HG03103 (cell line): ENCODE data around the gene CUEDC1.
"Not testable (repeated sequence)": the region's sequence is repeated elsewhere in the genome, so short reads cannot be mapped to it uniquely, and the experiment has no call there.

Source experiments
- ATAC-seq: cut with Tn5 transposase; IDR thresholded peaks from one replicate; pipeline ENCODE4 v1.9.1; 2021; ENCODE audit warnings: low read depth; ENCODE audit not compliant: unreplicated experiment

Gene CUEDC1

GRCh38 chr17:57986841-57987580 is 31.8 kb upstream of the CUEDC1 start:
- no peak for ATAC-seq

- ATAC-seq, result no peak
Measured at GRCh38 chr17:57985675-57985974, 30.4 kb upstream of the CUEDC1 start.

- no peak for ATAC-seq
Measured at GRCh38 chr17:57984936-57985674, 29.9 kb upstream of the CUEDC1 start.

GRCh38 chr17:57984261-57984890 is 29.2 kb upstream of the CUEDC1 start:
- ATAC-seq, result no peak

- no peak for ATAC-seq
Measured at GRCh38 chr17:57983446-57983845, 28.2 kb upstream of the CUEDC1 start.

GRCh38 chr17:57982452-57983170 is 27.4 kb upstream of the CUEDC1 start:
- ATAC-seq, result no peak

- ATAC-seq, result no peak
Measured at GRCh38 chr17:57980522-57980921, 25.3 kb upstream of the CUEDC1 start.

GRCh38 chr17:57979076-57979475 is 23.9 kb upstream of the CUEDC1 start:
- ATAC-seq, result no peak

- no peak for ATAC-seq
Measured at GRCh38 chr17:57976594-57976993, 21.4 kb upstream of the CUEDC1 start.

- ATAC-seq, result no peak
Measured at GRCh38 chr17:57975044-57975443, 19.8 kb upstream of the CUEDC1 start.

GRCh38 chr17:57974053-57974824 is 19.0 kb upstream of the CUEDC1 start:
- not testable (repeated sequence) for ATAC-seq

GRCh38 chr17:57972151-57972550 is 16.9 kb upstream of the CUEDC1 start:
- ATAC-seq, result no peak

GRCh38 chr17:57971572-57971971 is 16.4 kb upstream of the CUEDC1 start:
- ATAC-seq, result no peak

GRCh38 chr17:57970710-57971109 is 15.5 kb upstream of the CUEDC1 start:
- ATAC-seq, result no peak

GRCh38 chr17:57968456-57968855 is 13.2 kb upstream of the CUEDC1 start:
- ATAC-seq, result no peak

- no peak for ATAC-seq
Measured at GRCh38 chr17:57966875-57967274, 11.7 kb upstream of the CUEDC1 start.

- ATAC-seq, result no peak
Measured at GRCh38 chr17:57966246-57966645, 11.0 kb upstream of the CUEDC1 start.

GRCh38 chr17:57965521-57966160 is 10.4 kb upstream of the CUEDC1 start:
- no peak for ATAC-seq

GRCh38 chr17:57963149-57963511 is 7.9 kb upstream of the CUEDC1 start:
- no peak for ATAC-seq
